GM12865 (cell line): Measurements from ENCODE around the gene LYPD6B.

Experiments
- DNase-seq: peaks from one replicate; pipeline ENCODE4 v3.0.0; 2010; ENCODE audit warnings: low read depth
- H3K4me3 ChIP-seq: 2 replicates; pipeline ENCODE4 v1.5.1; 2011; ENCODE audit warnings: mild to moderate bottlenecking, low read depth, low read length, control low read depth
- CTCF ChIP-seq: IDR thresholded peaks from 2 replicates; pipeline ENCODE4 v1.5.1; 2011; ENCODE audit warnings: low read length, control low read depth, low read depth, inconsistent platforms; ENCODE audit not compliant: insufficient read depth; ENCODE audit errors: missing control alignments

LYPD6B gene

GRCh38 chr2:149002891-149003740 is 35.4 kb upstream of the LYPD6B start:
- TF ChIP-seq CTCF, result no peak
- DNase-seq, result no peak
- H3K4me3 ChIP-seq, result no peak overlapping the region

GRCh38 chr2:149004836-149005235 is 33.7 kb upstream of the LYPD6B start:
- H3K4me3 ChIP-seq, result no peak overlapping the region
- no peak for DNase-seq
- TF ChIP-seq CTCF, result no peak

GRCh38 chr2:149005471-149006077 is 32.9 kb upstream of the LYPD6B start:
- no peak for DNase-seq
- no peak overlapping the region for H3K4me3 ChIP-seq
- TF ChIP-seq CTCF, result no peak

- H3K4me3 ChIP-seq, result no peak overlapping the region
- TF ChIP-seq CTCF, result no peak
- DNase-seq, result no peak
Observed at GRCh38 chr2:149006883-149007543, 31.5 kb upstream of the LYPD6B start.

GRCh38 chr2:149008381-149008780 is 30.1 kb upstream of the LYPD6B start:
- DNase-seq, result no peak
- no peak overlapping the region for H3K4me3 ChIP-seq
- TF ChIP-seq CTCF, result no peak

- no peak overlapping the region for H3K4me3 ChIP-seq
- no peak for TF ChIP-seq CTCF
- no peak for DNase-seq
Observed at GRCh38 chr2:149009576-149010461, 28.7 kb upstream of the LYPD6B start.
